Fibroblast of peridontal ligament (primary cell): ENCODE data around the gene HM13.
A peak's percentile ranks its signal among the peaks of the same experiment; 100 is the strongest.
"Not testable (repeated sequence)": the region's sequence is repeated elsewhere in the genome, so short reads cannot be mapped to it uniquely, and the experiment has no call there.

Source experiments
- DNase-seq: peaks from one replicate; pipeline ENCODE4 v3.0.0-alpha.2; 2010; ENCODE audit errors: extremely low read depth

HM13 gene

DNA sequence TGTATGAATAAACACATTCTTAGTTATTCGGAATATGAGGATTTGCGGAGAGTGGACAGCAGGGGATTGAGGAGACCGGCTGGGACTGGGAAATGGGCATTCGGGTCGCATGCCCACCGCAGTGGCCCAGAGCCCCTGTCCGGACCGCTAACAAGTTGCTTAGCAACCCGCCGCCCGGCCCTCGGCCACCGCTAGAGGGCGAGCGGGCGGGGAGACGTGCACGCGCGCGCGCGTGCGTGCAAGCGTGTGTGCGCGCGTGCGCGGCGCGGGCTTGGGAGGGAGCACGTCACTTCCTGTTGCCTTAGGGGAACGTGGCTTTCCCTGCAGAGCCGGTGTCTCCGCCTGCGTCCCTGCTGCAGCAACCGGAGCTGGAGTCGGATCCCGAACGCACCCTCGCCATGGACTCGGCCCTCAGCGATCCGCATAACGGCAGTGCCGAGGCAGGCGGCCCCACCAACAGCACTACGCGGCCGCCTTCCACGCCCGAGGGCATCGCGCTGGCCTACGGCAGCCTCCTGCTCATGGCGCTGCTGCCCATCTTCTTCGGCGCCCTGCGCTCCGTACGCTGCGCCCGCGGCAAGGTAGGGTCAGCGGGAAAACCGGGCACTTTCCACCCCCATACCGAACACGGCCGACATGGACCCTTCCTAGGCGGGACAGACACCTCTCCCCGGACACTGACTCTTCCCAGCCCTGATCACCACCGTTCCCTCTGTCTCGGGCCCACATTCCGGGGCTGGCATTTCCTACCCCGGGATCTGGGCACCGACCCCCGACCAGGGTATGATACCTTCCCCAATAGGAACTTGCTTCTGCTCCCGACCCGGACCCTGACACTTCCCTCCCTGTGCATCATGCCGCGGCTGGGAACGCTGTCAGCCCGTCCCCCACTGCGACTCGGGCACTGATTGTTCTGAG is at the start of gene HM13:
HM13 (plus strand) TSS at position 289 of the 918 bp plus-strand sequence; CDS start at position 399, 110 bp downstream.
- peak; percentile 91 for DNase-seq

DNA sequence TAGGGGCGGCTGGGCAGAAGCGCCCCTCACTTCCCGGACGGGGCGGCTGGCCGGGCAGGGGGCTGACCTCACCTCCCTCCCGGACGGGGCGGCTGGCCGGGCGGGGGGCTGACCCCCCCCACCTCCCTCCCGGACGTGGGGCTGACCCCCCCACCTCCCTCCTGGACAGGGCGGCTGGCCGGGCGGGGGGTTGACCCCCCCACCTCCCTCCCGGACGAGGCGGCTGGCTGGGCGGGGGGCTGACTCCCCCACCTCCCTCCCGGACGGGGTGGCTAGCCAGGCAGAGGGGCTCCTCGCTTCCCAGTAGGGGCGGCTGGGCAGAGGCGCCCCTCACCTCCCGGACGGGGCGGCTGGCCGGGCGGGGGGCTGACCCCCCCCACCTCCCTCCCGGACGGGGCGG is 43.3 kb upstream of the HM13 start:
- DNase-seq = not testable (repeated sequence)

GRCh38 chr20:31472395-31473330 is 41.6 kb upstream of the HM13 start:
- peak; percentile 25 for DNase-seq

DNA sequence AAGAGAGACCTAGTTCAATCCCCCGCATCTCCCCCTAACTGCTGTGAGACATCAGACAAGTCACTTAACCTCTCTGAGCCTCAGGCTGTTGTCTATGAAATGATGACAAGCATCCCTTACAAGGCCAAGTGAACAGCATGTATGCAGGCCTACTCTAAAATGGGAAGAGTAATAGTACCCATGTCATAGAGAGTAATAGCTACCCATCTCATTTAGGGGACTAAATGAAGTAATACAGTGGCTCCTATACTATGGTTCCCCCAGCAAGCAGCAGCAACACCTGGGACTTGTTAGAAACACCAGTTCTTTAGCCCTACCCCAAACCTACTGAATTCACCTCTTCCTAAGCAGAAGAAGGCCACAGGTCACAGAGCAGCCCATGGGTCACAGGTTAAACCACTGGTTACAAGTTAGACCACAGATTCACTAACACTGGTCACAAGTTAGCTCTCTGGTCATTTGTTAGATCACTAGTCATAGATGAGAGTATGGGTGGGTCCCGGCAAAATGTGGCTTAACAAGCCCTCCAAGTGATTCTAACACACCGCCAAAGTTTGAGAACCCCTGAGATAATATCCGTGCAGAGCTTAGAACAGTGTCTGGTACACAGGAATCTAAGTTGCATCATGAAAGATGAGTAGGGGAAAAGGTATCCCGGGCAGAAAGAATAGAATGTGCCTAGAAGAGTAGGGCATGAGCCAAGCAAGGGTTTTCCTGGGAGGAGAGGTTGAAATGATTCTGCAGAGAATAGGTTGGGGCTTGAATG is 40.7 kb upstream of the HM13 start:
- no peak for DNase-seq

GRCh38 chr20:31474097-31474436 is 40.2 kb upstream of the HM13 start:
- no peak for DNase-seq

DNA sequence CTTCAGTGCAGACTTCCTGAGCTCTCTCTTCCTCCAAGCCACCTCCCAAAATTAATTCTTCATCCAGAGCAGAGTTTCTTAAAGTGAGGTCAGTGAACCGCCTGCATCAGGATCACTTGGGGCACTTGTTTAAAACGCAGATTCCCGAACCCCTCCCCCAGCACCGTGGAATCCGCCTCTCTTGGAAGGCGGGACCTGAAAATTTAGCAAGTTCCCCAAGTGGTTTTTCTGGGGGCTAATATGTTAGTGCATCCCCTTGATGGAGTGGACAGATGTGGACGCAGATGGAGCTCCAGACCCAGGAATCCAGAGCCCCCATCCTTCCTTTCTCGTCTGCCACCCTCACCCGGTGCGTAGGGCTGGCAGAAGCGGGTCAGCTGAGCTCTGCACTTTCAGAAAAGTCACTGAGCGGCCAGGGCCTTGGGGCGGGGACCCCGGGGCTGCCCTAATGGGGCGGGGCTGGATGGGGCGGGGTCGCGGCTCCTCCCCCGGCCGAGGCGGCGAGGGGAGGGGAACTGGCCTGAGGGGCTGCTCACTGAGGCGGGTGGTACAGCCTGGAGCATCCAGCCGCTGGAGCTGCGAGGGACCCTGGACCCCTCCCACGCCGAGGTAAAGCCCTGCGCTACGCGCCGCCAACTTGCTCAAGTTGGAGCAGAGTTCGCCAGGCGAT is 39.3 kb upstream of the HM13 start, which contains the start of the genes DEFB124 and REM1:
DEFB124 (minus strand) TSS at position 370 of the 670 bp plus-strand sequence. CDS start 2,114 bp downstream, outside the sequence.
REM1 (plus strand) TSS at position 531 of the 670 bp plus-strand sequence. CDS start 1,158 bp downstream, outside the sequence.
- no peak for DNase-seq

DNA sequence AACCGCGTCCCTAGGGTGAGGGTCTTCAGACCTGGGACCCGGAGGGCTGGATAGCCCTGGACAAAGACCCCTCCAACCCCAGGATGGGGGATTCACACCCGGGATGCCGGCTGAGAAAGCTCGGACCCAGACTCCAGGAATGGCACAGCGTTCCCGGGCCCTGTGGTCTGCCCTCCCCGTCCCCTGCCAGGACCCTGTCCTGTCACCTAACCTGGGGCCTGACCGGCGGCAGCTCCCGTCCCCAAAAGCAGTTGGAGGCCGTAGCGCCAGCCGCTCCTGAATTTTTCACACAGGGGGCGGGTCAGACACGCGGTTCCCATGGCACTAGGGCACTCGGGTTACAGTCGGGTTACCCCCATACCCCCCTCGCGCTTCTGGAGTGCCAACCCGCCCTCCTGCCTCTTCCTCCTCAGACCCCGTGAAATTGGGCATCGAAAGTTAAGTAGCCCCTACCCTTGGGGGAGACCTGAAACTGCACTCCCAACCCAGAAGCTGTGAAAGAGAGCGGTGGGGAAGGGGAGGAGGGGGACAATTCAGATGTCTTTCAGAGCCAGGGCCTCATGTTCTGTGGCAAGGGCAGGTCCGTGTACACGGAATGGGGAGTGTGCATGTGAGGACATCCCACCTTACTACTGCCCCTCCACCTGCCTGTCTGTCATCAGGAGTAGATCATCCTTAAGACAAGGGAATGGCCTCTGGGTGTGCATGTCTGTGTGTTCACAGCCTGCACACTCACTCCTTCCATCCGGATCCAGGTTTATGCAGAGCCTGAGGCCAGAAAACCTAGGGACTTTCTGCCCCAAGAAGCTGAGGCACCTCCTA is 38.6 kb upstream of the HM13 start:
- DNase-seq = no peak

DNA sequence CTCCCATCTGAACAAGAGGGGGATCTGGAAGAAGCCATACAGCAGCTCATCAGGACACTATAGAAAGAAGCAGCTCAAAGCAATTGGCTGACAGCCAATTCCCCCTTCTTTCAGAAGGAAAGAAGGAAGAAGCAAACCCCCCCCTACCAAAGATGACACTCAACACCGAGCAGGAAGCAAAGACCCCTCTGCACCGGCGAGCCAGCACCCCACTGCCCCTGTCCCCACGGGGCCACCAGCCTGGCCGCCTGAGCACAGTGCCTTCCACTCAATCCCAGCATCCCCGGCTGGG is 38.0 kb upstream of the HM13 start:
- DNase-seq = no peak

- peak; percentile 18 for DNase-seq
Measured at GRCh38 chr20:31476643-31477215, 37.5 kb upstream of the HM13 start.

- DNase-seq = no peak
Measured at GRCh38 chr20:31484001-31484400, 30.2 kb upstream of the HM13 start.

DNA sequence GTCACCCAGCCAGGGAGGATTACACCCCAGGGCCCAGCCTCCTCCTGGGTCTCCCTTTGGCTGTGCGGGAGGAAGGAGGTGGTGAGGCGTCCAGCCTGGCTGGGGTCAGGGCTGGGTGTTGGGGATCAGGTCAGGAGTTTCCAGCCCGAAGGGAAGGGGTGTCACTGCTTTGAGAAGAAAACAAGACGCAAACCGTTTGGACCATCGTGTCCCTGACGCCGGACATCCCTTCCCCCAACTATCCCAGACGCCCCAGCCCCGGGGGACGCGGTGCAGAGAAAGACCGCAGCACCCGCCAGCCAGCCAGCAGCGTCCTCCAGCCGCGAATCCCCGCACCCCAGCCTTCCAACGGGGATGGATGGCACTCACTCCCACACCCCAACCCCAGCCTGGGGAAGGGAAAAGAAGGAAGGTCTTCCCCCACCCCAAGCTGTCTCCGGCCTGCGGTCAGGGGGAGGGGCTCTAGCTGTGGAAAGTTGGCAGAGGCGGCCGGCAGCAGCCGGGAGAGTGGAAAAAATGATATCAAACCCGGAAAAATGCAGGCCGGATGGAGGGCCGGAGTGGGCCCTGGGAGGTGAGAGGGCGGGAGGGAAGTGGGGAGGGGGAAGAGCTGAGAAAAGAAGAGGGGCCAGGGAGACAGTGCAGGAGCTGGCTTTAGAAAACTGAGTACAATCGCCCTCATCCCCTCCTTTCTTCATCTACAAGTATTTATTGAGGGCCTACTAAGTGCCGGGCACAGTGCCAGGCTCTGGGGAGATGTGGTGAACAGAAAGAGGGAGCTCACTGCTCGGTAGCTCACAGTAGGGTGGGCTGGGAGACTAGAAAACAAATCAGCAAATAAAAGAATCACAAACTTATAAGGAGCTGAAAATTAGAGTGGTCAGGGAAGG is 28.5 kb upstream of the HM13 start:
- peak; percentile 66 for DNase-seq

GRCh38 chr20:31488115-31488514 is 26.1 kb upstream of the HM13 start:
- no peak for DNase-seq

DNA sequence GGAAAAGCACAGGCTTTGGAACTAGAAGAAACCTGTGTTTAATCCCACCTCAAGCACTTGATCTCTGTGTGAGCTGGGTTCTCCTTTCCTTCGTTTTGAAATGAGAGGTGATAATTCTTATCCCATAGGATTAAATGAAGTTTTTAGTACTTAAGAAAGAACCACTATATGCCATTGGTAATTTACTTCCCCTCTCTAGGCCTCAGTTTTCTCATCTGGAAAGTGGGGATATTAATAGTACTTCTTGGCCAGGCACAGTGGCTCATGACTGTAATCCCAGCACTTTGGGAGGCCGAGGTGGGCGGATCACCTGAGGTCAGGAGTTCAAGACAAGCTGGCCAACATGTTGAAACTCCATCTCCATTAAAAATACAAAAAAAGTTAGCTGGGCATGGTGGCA is 25.1 kb upstream of the HM13 start:
- no peak for DNase-seq

DNA sequence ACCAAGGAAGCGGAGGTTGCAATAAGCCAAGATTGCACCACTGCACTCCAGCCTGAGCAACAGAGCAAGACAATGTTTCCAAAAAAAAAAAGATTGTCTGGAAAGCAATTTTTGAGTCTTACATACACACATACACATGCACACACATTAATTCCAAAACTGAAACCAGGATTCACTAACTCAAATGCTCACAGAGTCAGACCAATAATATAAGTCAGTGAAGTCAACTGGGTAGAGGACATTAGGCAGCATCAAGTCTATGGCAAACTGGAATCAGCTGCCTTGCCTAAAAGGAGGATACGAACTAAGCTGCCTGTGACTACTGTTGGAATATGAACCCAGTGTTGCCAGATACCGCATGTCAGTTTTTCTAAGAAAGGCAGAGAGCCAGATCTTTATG is 23.5 kb upstream of the HM13 start:
- DNase-seq = no peak

GRCh38 chr20:31494131-31494530 is 20.1 kb upstream of the HM13 start:
- DNase-seq = peak; percentile 46

GRCh38 chr20:31496761-31497295 is 17.4 kb upstream of the HM13 start:
- peak; percentile 68 for DNase-seq

GRCh38 chr20:31497838-31498540 is 16.3 kb upstream of the HM13 start:
- DNase-seq = peak; percentile 80

- DNase-seq = no peak
Measured at GRCh38 chr20:31500527-31500926, 13.7 kb upstream of the HM13 start.
